Thoracic aorta endothelial cell (primary cell): ENCODE data around the gene CCDC3. TPM values are rescaled to one million over a fixed set of nuclear protein-coding genes. Genes with fewer than 3 reads are reported as not detected.

Experiments used
- small RNA-seq: library from RNA; depleted of rRNA; stranded (forward); fragments of <200 nt; gene quantifications from one replicate; pipeline ENCODE3, GENCODE V24; 2012
- total RNA-seq: library from RNA; depleted of rRNA; stranded (reverse); fragments of >200 nt; gene quantifications from 2 replicates; pipeline ENCODE4 v1.2.3, GENCODE V29; 2012

Gene CCDC3
- 1.7 and 1.8 TPM in 2 replicates for total RNA-seq

DNA sequence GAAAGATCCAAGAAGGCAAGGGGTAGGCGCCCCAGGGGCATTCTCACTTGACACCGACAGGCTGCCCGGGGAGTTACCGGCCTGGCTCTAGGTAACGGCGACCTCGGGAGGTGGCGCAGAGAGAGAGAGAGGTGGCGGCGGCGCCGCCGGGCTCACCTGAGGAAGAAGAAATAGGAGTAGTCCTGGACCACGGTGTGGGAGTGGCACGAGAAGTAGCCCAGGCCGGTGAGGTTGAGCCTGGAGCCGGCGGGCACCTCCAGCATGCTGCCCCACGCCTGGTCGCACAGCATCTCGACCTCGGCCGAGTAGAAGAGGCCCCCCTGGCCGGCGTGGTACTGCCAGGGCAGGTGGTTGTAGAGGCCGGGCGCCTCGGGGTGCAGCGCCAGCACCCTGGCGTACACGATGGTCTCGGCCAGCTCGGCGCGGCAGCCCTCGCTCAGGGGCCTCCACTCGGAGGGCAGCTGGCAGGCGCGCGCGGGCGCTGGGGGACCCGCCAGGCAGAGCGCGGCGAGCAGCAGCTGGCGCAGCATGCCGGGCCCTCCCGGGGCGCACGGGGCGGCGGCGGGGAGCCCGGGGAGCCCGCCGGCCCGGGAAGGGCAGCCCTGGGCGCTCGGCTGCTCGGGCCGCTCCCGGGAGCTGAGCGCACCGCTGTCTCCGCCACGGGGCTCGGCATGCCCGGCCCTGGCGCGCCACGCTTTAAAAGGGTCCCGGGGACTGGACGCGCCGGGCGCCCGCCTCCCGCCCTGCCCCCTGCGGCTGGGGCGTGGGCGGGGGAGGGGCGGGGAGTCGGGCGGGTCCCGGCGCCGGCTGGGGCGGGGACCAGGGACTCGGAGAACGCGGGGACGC is at the start of gene CCDC3:
Gene CCDC3, minus strand, starts transcription at position 673 of the 846 bp plus-strand sequence. Its CDS starts 143 bp downstream, at position 530.

Small RNAs within 50 kb of the gene (small RNA-seq; reads per million reads assigned to genes)
- gene RNA5SP300 = not detected

Other genes with a start within 250 kb of the CCDC3 start
- gene OPTN, start 98.5 kb upstream of the CCDC3 start, total RNA-seq = 55.7 and 69.3 TPM in 2 replicates
- gene MCM10, start 159.8 kb upstream of the CCDC3 start, total RNA-seq = 26.1 and 29.9 TPM in 2 replicates
- gene UCMA, start 232.7 kb upstream of the CCDC3 start, total RNA-seq = not detected in 2 replicates